Stomach smooth muscle (tissue), 2 donors: ENCODE results near the gene SH3BGR.

Experiments
- H3K27ac ChIP-seq: one replicate; pipeline ENCODE4 v1.7.0; 2013; ENCODE audit warnings: mild to moderate bottlenecking, low read length, inconsistent platforms
- H3K27me3 ChIP-seq, 2 donors: one replicate each; pipeline ENCODE4 v1.7.0; 2013; ENCODE audit warnings: low read length in 2 of 2; ENCODE audit not compliant: insufficient read depth in 2 of 2, control insufficient read depth in 1 of 2
- H3K36me3 ChIP-seq, 2 donors: one replicate each; pipeline ENCODE4 v1.7.0; 2013; ENCODE audit warnings: low read length in 2 of 2; ENCODE audit not compliant: control insufficient read depth in 2 of 2, insufficient read depth in 2 of 2
- H3K4me1 ChIP-seq: one replicate; pipeline ENCODE4 v1.7.0; 2013; ENCODE audit warnings: low read length; ENCODE audit not compliant: control insufficient read depth, insufficient read depth
- H3K4me3 ChIP-seq, 2 donors: one replicate each; pipeline ENCODE4 v1.7.0; 2013; ENCODE audit warnings: low read length in 2 of 2
- H3K9ac ChIP-seq, 2 donors: one replicate each; pipeline ENCODE4 v1.7.0; 2013; ENCODE audit warnings: low read length in 2 of 2, mild to moderate bottlenecking in 1 of 2
- H3K9me3 ChIP-seq, 2 donors: one replicate each; pipeline ENCODE4 v1.7.0; 2013; ENCODE audit warnings: low read length in 2 of 2; ENCODE audit not compliant: control insufficient read depth in 2 of 2
- donor health status: healthy.
- donor health status: Pancreatic carcinoma.

SH3BGR gene

DNA sequence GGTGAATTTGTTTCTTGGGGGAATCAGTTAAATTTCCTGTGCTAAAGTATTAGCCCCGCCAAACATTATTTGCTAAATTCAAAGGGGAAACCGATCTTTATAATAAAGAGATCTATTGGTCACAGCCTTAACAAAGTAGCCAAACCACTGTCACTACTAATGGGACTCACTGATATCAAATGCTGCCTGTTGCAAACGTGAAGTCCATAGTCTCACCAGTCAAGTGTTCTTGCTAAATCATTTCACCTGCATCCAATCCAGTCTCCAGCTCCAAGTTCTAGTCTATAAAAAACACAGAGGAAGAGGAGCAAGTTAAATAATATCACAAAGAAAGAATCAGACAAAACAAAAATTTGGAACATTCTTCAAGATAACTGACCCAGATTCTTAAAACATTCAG, 30.1 kb downstream of the SH3BGR start:
- Histone ChIP-seq H3K4me1 (peaks cover 3% of the 10 kb centered on the region), H3K36me3 (no peaks in the 10 kb centered on the region), H3K9ac (no peak overlapping the region), H3K27me3 (no peaks in the 10 kb centered on the region), H3K27ac (no peak overlapping the region), H3K9me3 (no peaks in the 10 kb centered on the region), H3K4me3 (no peak overlapping the region)

DNA sequence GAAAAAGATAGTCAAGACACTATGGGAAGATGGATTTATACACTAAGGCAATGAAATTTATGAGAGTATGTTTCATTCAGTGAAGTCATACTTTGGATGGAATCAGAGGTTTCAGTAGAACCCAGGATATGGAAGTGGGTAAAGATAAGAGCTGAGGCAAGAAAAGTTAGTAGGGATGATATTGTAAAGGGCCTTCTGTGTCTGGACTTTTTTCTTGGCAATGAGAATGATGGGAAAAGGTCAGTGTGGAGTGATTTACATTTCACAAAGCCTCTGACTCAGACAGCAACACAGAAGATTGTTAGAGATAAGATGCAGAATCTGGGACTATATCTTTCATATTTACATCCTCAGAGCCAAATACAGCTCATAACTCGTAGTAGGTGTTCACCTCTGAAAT, 32.1 kb downstream of the SH3BGR start:
- Histone ChIP-seq H3K9me3 (no peaks in the 10 kb centered on the region), H3K27ac (no peak overlapping the region), H3K4me3 (no peak overlapping the region), H3K9ac (no peak overlapping the region), H3K27me3 (no peaks in the 10 kb centered on the region), H3K36me3 (no peaks in the 10 kb centered on the region), H3K4me1 (peaks cover 3% of the 10 kb centered on the region)

DNA sequence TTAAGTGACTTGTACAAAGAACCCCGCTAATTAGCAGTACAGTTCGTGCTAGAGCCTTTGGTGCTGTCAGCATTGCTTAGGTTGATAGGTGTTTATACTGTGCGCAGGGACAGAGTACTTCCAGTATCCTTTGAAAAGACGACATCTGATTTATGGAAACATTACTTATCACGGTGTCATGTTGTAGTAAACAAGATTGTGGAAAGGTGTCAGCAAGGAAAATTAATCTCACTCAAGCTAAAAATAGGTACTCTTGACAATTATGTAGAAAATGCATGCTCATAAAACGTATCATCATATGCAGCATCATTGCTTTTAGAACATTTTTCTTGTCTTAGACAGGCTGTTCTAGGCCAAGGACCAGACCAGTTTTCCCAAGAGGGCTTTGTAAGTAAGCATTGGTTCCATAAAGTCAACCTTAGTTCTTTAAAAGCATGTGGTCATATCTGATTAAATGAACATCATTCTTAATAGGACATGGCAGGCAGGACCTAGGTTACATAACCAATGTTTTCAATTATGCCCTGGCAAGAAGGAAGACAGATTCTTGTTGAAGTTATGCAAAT, 33.0 kb downstream of the SH3BGR start:
- Histone ChIP-seq H3K27ac (no peak overlapping the region), H3K4me1 (peaks cover 3% of the 10 kb centered on the region), H3K9ac (no peak overlapping the region), H3K36me3 (no peaks in the 10 kb centered on the region), H3K9me3 (no peaks in the 10 kb centered on the region), H3K4me3 (no peak overlapping the region), H3K27me3 (no peaks in the 10 kb centered on the region)

DNA sequence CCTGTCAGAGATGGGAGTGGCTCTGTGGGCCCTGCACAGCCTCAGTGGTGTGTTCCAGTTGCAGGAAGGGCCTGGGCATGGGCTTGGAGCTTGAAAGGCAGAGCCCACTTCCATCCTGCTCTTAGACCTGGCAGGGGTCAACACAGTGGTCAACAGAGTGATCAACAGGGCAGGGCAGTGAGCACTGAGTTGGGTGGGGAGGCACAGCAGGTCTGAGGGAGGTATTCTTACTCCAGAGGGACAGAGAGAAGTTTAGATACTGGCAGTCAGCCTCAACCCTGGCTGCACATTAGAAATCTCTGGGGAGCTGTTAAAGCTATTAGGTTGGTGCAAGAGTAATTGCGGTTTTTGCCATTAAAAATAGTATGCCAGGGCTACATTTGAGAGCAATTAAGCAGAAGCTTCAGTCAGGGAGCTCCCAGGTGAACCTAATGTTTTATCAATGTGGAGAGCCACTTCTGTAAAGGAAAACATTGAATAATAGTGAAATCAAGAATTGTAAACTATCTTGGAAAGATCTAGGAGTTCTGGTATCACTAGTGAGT, 37.7 kb downstream of the SH3BGR start:
- H3K4me1 ChIP-seq = peaks cover 3% of the 10 kb centered on the region
- no peak overlapping the region for H3K9ac ChIP-seq

DNA sequence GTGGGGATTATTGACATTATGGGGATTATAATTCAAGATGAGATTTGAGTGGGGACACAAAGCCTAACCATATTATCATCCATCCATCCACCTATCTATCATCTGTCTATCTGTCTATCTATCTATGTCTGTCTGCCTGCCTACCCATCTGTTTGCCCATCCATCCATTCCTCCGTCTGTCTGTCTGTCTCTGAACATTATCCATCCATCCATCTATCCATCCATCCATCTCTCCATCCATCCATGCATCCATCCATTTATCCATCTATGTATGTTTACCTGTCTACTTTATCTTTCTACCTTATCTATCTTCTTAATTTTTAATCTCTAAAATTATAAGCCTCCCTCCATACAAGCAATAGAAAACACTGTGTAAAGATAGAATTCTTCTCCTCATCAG, 47.4 kb downstream of the SH3BGR start:
- Histone ChIP-seq H3K36me3 (no peaks in the 10 kb centered on the region), H3K27me3 (no peaks in the 10 kb centered on the region), H3K27ac (no peak overlapping the region), H3K9ac (no peak overlapping the region), H3K9me3 (peaks cover 0 to 2% of the 10 kb centered on the region in 2 donors), H3K4me3 (no peak overlapping the region), H3K4me1 (no peaks in the 10 kb centered on the region)

More for the DNA sequence above, 37.7 kb downstream of the SH3BGR start:
- H3K36me3 ChIP-seq = no peaks in the 10 kb centered on the region
- peaks cover 0 to 3% of the 10 kb centered on the region in 2 donors for H3K9me3 ChIP-seq
- no peak overlapping the region for H3K27ac ChIP-seq
- H3K4me3 ChIP-seq = no peak overlapping the region
- H3K27me3 ChIP-seq = no peaks in the 10 kb centered on the region

DNA sequence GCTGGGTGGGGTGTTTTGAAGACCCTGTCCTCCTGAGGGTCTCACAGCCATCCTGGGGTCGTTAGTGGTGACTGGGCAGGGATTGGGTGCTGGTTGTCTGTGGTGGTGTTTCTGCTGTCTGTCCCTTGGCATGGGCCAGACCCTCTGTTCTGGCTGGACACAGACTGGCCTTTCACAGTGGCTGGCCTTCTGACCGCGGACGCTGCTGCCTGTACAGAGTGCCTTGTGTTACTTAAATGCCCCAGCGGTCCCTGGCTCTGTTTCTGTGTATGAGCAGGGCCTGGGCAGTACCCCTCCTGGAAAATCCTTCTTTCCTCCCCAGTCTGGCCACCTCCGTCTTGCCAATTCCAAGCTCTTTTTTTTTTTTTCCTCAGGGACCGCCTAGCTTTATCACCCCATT, 50.9 kb downstream of the SH3BGR start:
- Histone ChIP-seq H3K4me3 (no peak overlapping the region), H3K36me3 (no peaks in the 10 kb centered on the region), H3K27me3 (no peaks in the 10 kb centered on the region), H3K9me3 (no peaks in the 10 kb centered on the region), H3K4me1 (no peaks in the 10 kb centered on the region), H3K27ac (no peak overlapping the region), H3K9ac (no peak overlapping the region)

DNA sequence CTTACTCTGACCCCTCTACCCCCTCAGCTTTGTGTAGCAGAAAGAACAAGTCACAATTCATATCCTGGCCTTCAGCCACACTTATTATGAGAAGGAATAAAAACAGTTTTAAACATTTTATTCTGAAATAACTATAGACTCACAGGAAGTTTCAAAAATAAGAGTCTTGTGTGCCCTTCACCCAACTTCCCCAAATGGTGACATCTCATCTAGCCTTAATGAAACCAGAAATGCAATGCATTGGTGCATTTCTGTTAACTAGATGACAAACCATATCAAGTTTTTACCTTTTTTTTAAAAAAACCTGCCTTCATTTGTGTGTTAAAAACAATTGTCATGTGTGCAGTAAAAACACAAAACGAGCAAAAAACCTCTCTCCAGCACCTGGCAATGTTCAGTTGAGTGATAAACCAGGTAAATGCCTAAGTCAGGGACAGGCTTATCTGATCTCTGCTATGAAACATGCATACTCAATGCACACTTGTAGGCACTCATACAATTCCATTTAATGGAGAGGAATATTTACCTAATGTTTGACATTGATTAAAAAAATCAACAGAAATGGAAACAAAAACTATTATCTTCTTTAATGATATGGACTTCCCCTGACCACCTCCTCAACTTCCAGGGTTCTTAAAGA, 51.5 kb downstream of the SH3BGR start:
- Histone ChIP-seq H3K27me3 (no peaks in the 10 kb centered on the region), H3K27ac (no peak overlapping the region), H3K9ac (no peak overlapping the region), H3K4me1 (no peaks in the 10 kb centered on the region), H3K36me3 (no peaks in the 10 kb centered on the region), H3K9me3 (no peaks in the 10 kb centered on the region), H3K4me3 (no peak overlapping the region)

DNA sequence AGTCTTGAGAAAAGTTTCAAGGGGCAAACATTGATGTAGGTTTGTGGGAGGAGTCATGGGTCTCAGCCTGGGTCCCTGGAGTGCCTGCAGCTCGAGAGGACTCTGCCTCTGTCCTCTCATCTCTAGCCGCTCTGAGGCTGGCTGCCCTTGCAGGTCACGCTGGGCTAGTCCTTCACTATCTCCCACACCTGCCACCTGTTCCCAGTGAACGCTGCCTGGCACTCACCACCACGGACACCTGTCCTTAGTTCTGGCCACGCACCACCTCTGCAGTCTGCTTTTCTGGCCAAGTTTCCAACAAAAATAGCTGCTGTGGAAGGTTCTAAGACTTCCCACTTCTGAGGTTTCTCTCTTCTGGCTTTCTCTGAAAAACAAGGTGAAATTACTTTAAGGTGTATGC, 52.5 kb downstream of the SH3BGR start:
- no peaks in the 10 kb centered on the region for H3K9me3 ChIP-seq
- no peak overlapping the region for H3K27ac ChIP-seq
- no peaks in the 10 kb centered on the region for H3K36me3 ChIP-seq
- H3K9ac ChIP-seq = no peak overlapping the region
- H3K27me3 ChIP-seq = no peaks in the 10 kb centered on the region
- no peaks in the 10 kb centered on the region for H3K4me1 ChIP-seq
- no peak overlapping the region for H3K4me3 ChIP-seq

DNA sequence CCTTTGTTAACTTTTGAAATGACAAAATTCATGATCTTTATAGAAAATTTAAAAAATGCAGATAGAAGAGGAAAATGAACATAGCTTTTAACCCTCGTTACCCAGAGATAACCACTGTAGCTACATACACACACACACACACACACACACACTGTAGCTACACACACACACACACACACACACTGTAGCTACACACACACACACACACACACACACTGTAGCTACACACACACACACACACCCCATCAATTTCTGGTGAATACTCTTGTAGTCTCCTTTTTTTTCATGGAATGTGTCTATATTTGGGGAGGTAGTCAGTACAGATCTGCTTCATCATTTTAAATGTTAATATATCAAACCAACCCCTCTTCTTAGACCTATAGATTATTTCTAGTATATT, 58.5 kb downstream of the SH3BGR start:
- Histone ChIP-seq H3K36me3 (no peaks in the 10 kb centered on the region), H3K4me3 (no peak overlapping the region), H3K9ac (no peak overlapping the region), H3K27me3 (no peaks in the 10 kb centered on the region), H3K9me3 (no peaks in the 10 kb centered on the region), H3K27ac (no peak overlapping the region), H3K4me1 (no peaks in the 10 kb centered on the region)

DNA sequence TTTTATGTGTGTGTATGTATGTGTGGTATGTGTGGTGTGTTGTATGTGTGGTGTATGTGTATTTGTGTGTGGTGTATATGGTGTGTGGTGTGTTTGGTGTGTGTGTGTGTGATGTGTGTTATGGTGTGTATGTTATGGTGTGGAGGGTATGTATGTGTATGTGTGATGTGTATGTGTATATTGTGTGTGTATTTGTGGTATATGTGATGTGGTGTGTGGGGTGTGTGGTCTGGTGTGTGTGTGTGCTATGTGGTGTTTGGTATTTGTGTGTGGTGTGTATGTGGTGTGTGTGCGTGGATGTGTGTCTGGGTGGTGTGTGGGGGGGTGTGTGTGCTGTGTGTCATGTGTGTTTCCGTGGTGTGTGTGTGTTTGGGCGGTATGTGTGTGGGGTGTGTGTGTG, 59.3 kb downstream of the SH3BGR start:
- H3K27ac ChIP-seq = no peak overlapping the region
- H3K9me3 ChIP-seq = no peaks in the 10 kb centered on the region
- H3K4me3 ChIP-seq = no peak overlapping the region
- no peaks in the 10 kb centered on the region for H3K27me3 ChIP-seq
- H3K36me3 ChIP-seq = peaks cover 0 to 1% of the 10 kb centered on the region in 2 donors
- no peaks in the 10 kb centered on the region for H3K4me1 ChIP-seq
- H3K9ac ChIP-seq = no peak overlapping the region

DNA sequence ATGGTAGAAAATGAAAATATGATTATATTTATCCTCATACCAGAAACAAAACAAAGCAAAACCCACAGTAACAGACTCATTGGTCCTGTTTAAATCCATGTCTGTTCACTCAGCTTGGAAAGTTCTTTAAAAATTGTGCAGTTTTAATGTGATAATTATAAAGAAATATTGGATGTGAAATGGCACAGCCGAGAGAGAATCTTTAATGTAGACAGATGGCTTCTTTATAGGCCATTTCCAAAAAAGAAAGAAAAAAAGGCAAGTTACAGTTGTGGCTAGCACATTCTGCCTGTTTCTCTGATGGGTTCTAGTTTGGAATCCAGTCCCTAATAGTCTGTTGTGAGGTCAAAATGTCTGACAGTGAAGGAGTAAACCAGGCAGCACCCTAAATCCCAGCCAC, 62.0 kb downstream of the SH3BGR start:
- no peak overlapping the region for H3K4me3 ChIP-seq
- H3K27ac ChIP-seq = no peak overlapping the region
- H3K4me1 ChIP-seq = no peaks in the 10 kb centered on the region
- H3K27me3 ChIP-seq = no peaks in the 10 kb centered on the region
- no peak overlapping the region for H3K9ac ChIP-seq
- H3K9me3 ChIP-seq = no peaks in the 10 kb centered on the region
- H3K36me3 ChIP-seq = peaks cover 0 to 2% of the 10 kb centered on the region in 2 donors
